Cerebellar cortex (tissue), 1 donor: Measurements from ENCODE around the gene ERCC2.
"Not testable (repeated sequence)": the region's sequence is repeated elsewhere in the genome, so short reads cannot be mapped to it uniquely, and the experiment has no call there.

Source experiments
- DNase-seq: peaks from one replicate; pipeline ENCODE4 v3.0.0-alpha.2; 2015; ENCODE audit warnings: low spot score

The ERCC2 gene

GRCh38 chr19:45333609-45334303 is 36.6 kb downstream of the ERCC2 start:
- no peak for DNase-seq

- no peak for DNase-seq
Observed at GRCh38 chr19:45331411-45331810, 39.0 kb downstream of the ERCC2 start.

GRCh38 chr19:45327404-45328143 is 42.8 kb downstream of the ERCC2 start:
- no peak for DNase-seq

- no peak for DNase-seq
Observed at GRCh38 chr19:45324349-45324907, 45.9 kb downstream of the ERCC2 start.

GRCh38 chr19:45323671-45324081 is 46.7 kb downstream of the ERCC2 start:
- DNase-seq, result no peak

- no peak for DNase-seq
Observed at GRCh38 chr19:45322744-45323281, 47.6 kb downstream of the ERCC2 start, which contains the start of gene CKM. CKM (minus strand) TSS chr19:45322875; CDS start chr19:45319713, 3,162 bp downstream.

GRCh38 chr19:45322311-45322710 is 48.1 kb downstream of the ERCC2 start:
- DNase-seq, result peak; percentile 35

- no peak for DNase-seq
Observed at GRCh38 chr19:45321848-45322247, 48.5 kb downstream of the ERCC2 start.

- no peak for DNase-seq
Observed at GRCh38 chr19:45320997-45321775, 49.2 kb downstream of the ERCC2 start.

GRCh38 chr19:45315304-45315703 is 55.1 kb downstream of the ERCC2 start:
- DNase-seq, result no peak

- no peak for DNase-seq
Observed at GRCh38 chr19:45314708-45315245, 55.6 kb downstream of the ERCC2 start.

GRCh38 chr19:45312285-45312684 is 58.1 kb downstream of the ERCC2 start:
- not testable (repeated sequence) for DNase-seq

GRCh38 chr19:45311621-45312020 is 58.8 kb downstream of the ERCC2 start:
- no peak for DNase-seq

GRCh38 chr19:45309322-45309721 is 61.1 kb downstream of the ERCC2 start:
- DNase-seq, result not testable (repeated sequence)

GRCh38 chr19:45307361-45307760 is 63.0 kb downstream of the ERCC2 start:
- DNase-seq, result no peak

- no peak for DNase-seq
Observed at GRCh38 chr19:45306518-45307027, 63.8 kb downstream of the ERCC2 start.

GRCh38 chr19:45306040-45306439 is 64.3 kb downstream of the ERCC2 start:
- DNase-seq, result no peak

- peak; percentile 55 for DNase-seq
Observed at GRCh38 chr19:45305421-45305820, 65.0 kb downstream of the ERCC2 start.

GRCh38 chr19:45305007-45305406 is 65.4 kb downstream of the ERCC2 start:
- no peak for DNase-seq

- DNase-seq, result no peak
Observed at GRCh38 chr19:45304141-45304926, 66.0 kb downstream of the ERCC2 start.
